Adipocyte (in vitro differentiated cells): ENCODE measurements around the gene LSM4.

ENCODE experiments used
- DNase-seq: peaks from one replicate; pipeline ENCODE4 v3.0.0-alpha.2; 2015; ENCODE audit warnings: low read depth
- H3K27me3 ChIP-seq: replicated peaks from 2 replicates; pipeline ENCODE4 v1.7.0; 2013; ENCODE audit warnings: mild to moderate bottlenecking, low read length, moderate library complexity; ENCODE audit not compliant: control insufficient read depth, insufficient read depth
- H3K36me3 ChIP-seq: 2 replicates; pipeline ENCODE4 v1.7.0; 2013; ENCODE audit warnings: low read length, mild to moderate bottlenecking, moderate library complexity; ENCODE audit not compliant: control insufficient read depth, insufficient read depth, severe bottlenecking
- H3K4me1 ChIP-seq: 2 replicates; pipeline ENCODE4 v1.7.0; 2013; ENCODE audit warnings: mild to moderate bottlenecking, low read length, moderate library complexity; ENCODE audit not compliant: control insufficient read depth, insufficient read depth
- H3K4me3 ChIP-seq: 2 replicates; pipeline ENCODE4 v1.7.0; 2013; ENCODE audit warnings: mild to moderate bottlenecking, low read length, moderate library complexity
- H3K9ac ChIP-seq: 2 replicates; pipeline ENCODE4 v1.7.0; 2013; ENCODE audit warnings: mild to moderate bottlenecking, low read length, moderate library complexity
- H3K9me3 ChIP-seq: 2 replicates; pipeline ENCODE4 v1.7.0; 2013; ENCODE audit warnings: mild to moderate bottlenecking, low read length, moderate library complexity; ENCODE audit not compliant: control insufficient read depth

Gene LSM4

DNA sequence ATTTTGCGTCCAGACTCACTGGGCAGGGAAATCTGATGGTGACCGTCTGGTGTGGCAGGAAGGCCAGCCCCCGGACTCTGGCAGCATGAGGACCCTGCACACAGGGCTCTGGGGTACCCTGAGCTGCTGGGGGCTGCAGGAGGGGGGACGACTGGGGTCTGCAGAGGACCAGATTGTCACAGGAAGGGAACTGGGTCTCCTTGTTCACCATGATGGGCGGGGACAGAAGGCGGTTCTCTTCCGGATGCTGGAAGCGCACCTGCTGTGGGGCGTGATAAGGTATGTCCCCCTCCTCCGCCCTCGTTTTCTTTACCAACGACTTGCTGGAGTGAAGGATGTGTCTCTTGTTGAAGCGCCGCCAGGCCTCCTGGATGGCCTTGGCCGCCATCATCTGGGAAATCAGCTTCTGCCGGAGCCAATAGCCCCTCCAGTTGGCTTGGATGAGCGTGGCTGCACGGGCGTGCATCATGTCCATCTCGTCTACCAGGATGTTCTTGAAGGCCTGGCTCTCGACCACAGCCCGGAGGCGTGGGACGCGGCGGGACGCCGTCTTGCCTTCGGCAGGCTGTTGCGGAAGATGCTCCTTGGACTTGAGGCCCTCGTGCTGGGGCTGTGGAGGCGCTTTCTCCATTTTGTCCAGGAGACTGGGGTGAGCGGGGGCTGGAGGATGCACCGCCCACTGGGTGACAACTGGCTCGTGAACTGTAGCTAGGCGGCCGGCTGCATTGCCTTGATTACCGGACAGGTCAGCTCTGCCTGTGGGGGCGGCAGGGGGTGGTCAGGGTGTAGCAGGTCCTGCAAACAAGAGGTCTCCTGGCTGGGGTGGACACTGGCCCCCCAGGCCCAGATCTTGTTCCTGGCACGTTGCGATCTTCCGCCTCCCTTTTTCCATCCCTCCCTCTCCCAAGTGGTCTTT, 55.8 kb downstream of the LSM4 start:
- DNase-seq: no peak
- Histone ChIP-seq H3K4me1 (no peaks in the 10 kb centered on the region), H3K9me3 (no peaks in the 10 kb centered on the region), H3K36me3 (peaks cover 22% of the 10 kb centered on the region), H3K4me3 (no peak overlapping the region), H3K27me3 (no peaks in the 10 kb centered on the region), H3K9ac (no peak overlapping the region)

DNA sequence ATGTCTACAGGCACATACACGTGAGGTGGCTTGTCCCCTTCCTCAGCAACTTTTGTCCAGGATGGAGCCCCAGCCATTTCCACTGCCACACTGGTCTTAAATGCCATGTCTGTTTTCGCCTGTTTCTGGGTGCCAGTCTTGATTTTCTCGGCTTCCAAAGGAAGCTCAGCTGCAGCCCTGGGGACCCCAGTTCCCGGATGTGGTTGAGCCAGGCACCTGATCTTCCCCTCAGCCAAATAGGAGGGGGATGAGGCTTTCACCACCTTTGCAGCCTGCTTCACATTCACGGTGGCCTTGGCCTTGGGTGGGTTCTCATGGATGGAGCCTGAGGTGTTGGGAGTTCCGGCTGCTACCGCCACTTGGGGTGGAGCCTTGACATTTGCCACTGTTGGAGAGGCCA, 57.3 kb downstream of the LSM4 start:
- Histone ChIP-seq H3K27me3 (no peaks in the 10 kb centered on the region), H3K9ac (no peak overlapping the region), H3K9me3 (no peaks in the 10 kb centered on the region), H3K4me1 (no peaks in the 10 kb centered on the region), H3K36me3 (peaks cover 22% of the 10 kb centered on the region), H3K4me3 (no peak overlapping the region)
- no peak for DNase-seq

DNA sequence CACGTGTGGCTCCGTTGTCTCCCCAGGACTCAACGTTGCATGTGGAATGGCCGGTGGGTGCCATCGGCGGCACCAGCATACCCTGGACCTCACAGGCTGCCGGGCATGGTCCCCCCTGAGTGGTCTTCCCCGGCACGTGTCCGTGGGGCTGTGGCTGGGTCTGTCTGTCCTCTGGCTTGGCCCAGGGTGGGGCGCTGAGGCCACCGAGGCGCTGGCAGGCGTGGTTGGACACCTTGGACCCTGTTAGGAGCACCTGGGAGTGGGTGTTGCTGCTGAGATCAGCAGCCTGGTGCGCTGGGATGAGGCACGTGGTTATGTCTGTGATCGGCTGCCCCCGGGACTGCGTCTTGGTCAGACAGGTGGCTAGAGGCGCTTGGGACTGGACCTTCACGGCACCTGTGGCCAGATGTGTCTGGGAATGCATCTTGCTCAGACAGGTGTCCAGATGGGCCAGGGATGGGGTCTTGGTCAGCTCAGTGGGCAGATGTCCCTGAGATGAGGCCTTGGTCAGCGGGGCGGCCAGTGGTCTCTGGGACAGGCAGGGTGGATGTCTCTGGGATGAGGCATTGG, 57.8 kb downstream of the LSM4 start:
- Histone ChIP-seq H3K4me1 (peaks cover 4% of the 10 kb centered on the region), H3K27me3 (no peaks in the 10 kb centered on the region), H3K9ac (no peak overlapping the region), H3K9me3 (no peaks in the 10 kb centered on the region), H3K36me3 (peaks cover 22% of the 10 kb centered on the region), H3K4me3 (no peak overlapping the region)
- DNase-seq: no peak

DNA sequence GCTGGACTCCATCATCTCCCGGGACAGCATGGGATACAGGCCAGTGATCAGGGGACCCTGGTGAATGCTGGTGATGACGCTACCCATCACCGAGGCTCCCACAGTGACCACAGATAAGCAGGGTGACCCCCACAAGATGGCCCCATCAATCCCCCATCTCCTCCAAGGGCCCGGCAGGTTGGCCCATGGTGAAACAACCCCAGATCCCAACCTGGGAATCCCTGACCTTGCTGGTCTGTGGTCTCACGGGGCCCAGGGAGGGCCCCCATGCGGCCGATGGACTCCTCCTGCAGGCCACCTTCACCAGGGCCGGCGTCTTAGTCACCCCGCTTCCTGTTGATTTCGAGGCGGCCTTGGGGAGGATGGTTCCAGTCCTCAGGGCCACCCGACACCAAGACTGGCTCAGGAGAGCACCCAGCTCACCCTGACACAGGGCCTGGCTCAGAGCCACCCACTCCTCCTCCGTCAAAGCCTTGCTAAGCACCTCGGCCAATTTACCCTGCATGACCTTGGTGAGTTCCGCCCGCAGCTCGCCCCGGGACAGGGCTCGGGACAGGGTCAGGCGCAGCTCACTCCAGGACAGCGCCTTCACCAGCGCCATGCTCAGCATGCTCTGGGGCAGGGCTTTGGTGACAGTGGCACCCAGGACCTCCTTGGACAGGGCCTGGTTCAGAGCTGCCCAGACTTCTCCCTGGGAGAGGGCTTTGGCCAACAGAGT, 58.6 kb downstream of the LSM4 start:
- H3K9me3 ChIP-seq: no peaks in the 10 kb centered on the region
- H3K36me3 ChIP-seq: peaks cover 22% of the 10 kb centered on the region
- DNase-seq: no peak
- peaks cover 9% of the 10 kb centered on the region for H3K4me1 ChIP-seq
- H3K27me3 ChIP-seq: no peaks in the 10 kb centered on the region
- no peak overlapping the region for H3K9ac ChIP-seq
- no peak overlapping the region for H3K4me3 ChIP-seq

DNA sequence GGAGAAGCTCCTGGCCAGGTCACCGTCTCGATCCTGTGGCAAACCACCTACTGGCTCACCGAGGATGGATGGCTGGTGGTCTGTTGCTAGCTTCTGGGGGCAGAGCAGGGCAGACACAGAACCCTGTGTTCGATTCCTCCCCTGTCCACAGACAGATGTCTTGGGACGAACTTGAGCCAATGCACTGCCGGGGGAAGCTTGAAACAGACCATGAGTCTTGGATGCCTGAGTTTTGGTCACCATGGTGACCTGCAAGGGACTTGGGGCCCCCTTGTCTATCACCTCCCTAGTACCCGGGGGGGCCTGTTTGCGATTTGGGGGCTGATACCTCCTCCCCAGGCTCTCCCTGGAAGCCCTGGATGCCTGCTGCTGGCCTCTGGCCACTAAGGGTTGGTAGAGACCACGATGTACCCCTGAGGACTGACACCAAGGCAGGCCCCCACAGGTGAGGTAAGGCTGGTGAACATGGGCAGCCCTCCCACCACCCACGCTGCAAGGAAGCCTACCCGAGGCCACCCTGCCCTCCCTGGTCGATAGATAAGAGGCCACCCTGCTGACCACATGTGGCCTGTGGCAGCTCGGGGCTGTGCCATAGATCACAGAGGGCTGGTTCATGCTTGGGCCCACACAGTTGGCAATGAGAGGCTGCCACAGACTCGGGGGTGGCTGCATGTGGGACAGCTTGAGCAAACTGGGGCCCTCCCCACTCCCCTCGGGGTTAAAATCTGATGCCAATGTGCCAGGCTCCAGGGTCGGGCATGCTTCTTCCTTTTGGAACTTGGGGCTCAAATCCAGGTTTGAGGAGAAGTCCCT, 59.3 kb downstream of the LSM4 start:
- Histone ChIP-seq H3K4me1 (peaks cover 9% of the 10 kb centered on the region), H3K9me3 (no peaks in the 10 kb centered on the region), H3K36me3 (peaks cover 22% of the 10 kb centered on the region), H3K4me3 (no peak overlapping the region), H3K9ac (no peak overlapping the region), H3K27me3 (no peaks in the 10 kb centered on the region)
- no peak for DNase-seq

GRCh38 chr19:18262917-18263316, 60.0 kb downstream of the LSM4 start:
- DNase-seq: no peak

GRCh38 chr19:18262144-18262543, 60.7 kb downstream of the LSM4 start:
- DNase-seq: no peak
- H3K4me1 ChIP-seq: peaks cover 9% of the 10 kb centered on the region

More at GRCh38 chr19:18262917-18263316, 60.0 kb downstream of the LSM4 start:
- no peak overlapping the region for H3K9ac ChIP-seq
- H3K4me1 ChIP-seq: peaks cover 9% of the 10 kb centered on the region
- no peaks in the 10 kb centered on the region for H3K9me3 ChIP-seq
- peaks cover 22% of the 10 kb centered on the region for H3K36me3 ChIP-seq
- no peak overlapping the region for H3K4me3 ChIP-seq
- no peaks in the 10 kb centered on the region for H3K27me3 ChIP-seq

DNA sequence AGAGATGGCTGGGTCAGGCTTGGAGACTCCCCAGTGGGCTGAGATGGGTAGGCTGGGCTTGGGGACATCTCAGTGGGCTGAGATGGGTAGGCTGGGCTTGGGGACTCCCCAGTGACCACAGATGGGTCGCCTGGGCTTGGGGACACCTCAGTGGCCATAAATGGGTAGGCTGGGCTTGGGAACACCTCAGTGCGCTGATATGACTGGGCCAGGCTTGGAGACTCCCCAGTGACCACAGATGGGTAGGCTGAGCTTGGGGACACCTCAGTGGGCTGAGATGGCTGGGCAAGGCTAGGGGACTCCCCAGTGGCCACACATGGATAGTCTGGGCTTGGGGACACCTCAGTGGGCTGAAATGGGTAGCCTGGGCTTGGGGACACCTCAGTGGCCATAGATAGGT, 61.4 kb downstream of the LSM4 start:
- Histone ChIP-seq H3K9me3 (no peaks in the 10 kb centered on the region), H3K4me3 (no peak overlapping the region), H3K27me3 (no peaks in the 10 kb centered on the region), H3K9ac (no peak overlapping the region), H3K36me3 (peaks cover 13% of the 10 kb centered on the region), H3K4me1 (peaks cover 9% of the 10 kb centered on the region)
- no peak for DNase-seq

More at GRCh38 chr19:18262144-18262543, 60.7 kb downstream of the LSM4 start:
- Histone ChIP-seq H3K4me3 (no peak overlapping the region), H3K27me3 (no peaks in the 10 kb centered on the region), H3K9me3 (no peaks in the 10 kb centered on the region), H3K9ac (no peak overlapping the region), H3K36me3 (peaks cover 20% of the 10 kb centered on the region)

- Histone ChIP-seq H3K9me3 (no peaks in the 10 kb centered on the region), H3K36me3 (no peaks in the 10 kb centered on the region), H3K9ac (no peak overlapping the region), H3K4me1 (peaks cover 9% of the 10 kb centered on the region), H3K4me3 (no peak overlapping the region), H3K27me3 (peaks cover 3% of the 10 kb centered on the region)
- DNase-seq: no peak
Observed at GRCh38 chr19:18259893-18260292, 63.0 kb downstream of the LSM4 start.

- no peaks in the 10 kb centered on the region for H3K9me3 ChIP-seq
- H3K9ac ChIP-seq: no peak overlapping the region
- H3K36me3 ChIP-seq: no peaks in the 10 kb centered on the region
- no peak for DNase-seq
- no peak overlapping the region for H3K4me3 ChIP-seq
- H3K27me3 ChIP-seq: peaks cover 3% of the 10 kb centered on the region
- H3K4me1 ChIP-seq: peaks cover 9% of the 10 kb centered on the region
Observed at GRCh38 chr19:18257503-18258470, 65.1 kb downstream of the LSM4 start.
